Adrenal gland (tissue), 19 donors: ENCODE data around the gene SACS. TPM values are rescaled to one million over a fixed set of nuclear protein-coding genes. Genes with fewer than 3 reads are reported as not detected.

ENCODE experiments used
- DNase-seq, 7 donors: peaks; one replicate each; pipeline ENCODE4 v3.0.0-alpha.2; 2019 to 2020
- H3K27ac ChIP-seq, 5 donors: fragments of 200-600 bp; sonication (generic) in 4 of 5; 1 replicate in 3 of 5; 2 replicates in 2 of 5; pipeline versions ENCODE4 v1.5.1 to v1.8.0; 2016 to 2020; ENCODE audit warnings: mild to moderate bottlenecking in 1 of 5
- H3K27me3 ChIP-seq: fragments of 200-600 bp; 2 replicates; pipeline ENCODE4 v1.8.0; 2021
- H3K36me3 ChIP-seq, 2 donors: fragments of 200-600 bp; replicated peaks in 1 of 2; 1 replicate in 1 of 2; 2 replicates in 1 of 2; pipeline versions ENCODE4 v1.5.1 to v1.8.0; 2018 to 2022
- H3K4me1 ChIP-seq, 2 donors: fragments of 200-600 bp; replicated peaks in 1 of 2; 1 replicate in 1 of 2; 2 replicates in 1 of 2; pipeline versions ENCODE4 v1.5.1 to v1.8.0; 2018 to 2021
- H3K4me3 ChIP-seq, 4 donors: fragments of 200-600 bp; sonication (generic) in 3 of 4; one replicate each; pipeline ENCODE4 v1.5.1; 2016 to 2018
- H3K9me3 ChIP-seq, 3 donors: fragments of 200-600 bp; sonication (generic) in 1 of 3; replicated peaks in 1 of 3; 1 replicate in 2 of 3; 2 replicates in 1 of 3; pipeline versions ENCODE4 v1.5.1 to v1.8.0; 2016 to 2021
- POLR2A ChIP-seq, 2 donors: fragments of 450-650 bp; IDR thresholded peaks; one replicate each; pipeline ENCODE4 v1.6.1; 2017; ENCODE audit warnings: antibody characterized with exemption in 2 of 2, mild to moderate bottlenecking in 2 of 2, moderate library complexity in 1 of 2
- WGBS, 4 donors: extraction: QIAGEN DNeasy Blood & Tissue Kit in 2 of 4; methylation state at CpG; one replicate each; pipeline versions ENCODE4 v1.1.5 to v1.1.7; 2013 to 2017; 5-methylcytosine and 5-hydroxymethylcytosine counted together
- intact Hi-C, 2 donors: fragments of 100-400 bp; cut with DNase I; formaldehyde crosslinking; loops; one replicate each; pipeline versions ENCODE4 v1.14.1 to v1.15.0; 2022 to 2023
- long read RNA-seq, 10 donors: library from polyadenylated mRNA in 3 of 10; unstranded in 2 of 10; stranded (forward) in 1 of 10; transcript quantifications; one replicate each; pipeline ENCODE4 v2.0.0 and lab custom pipeline, GENCODE V29; 2021 to 2026
- polyA plus RNA-seq, 3 donors: library from polyadenylated mRNA; stranded (reverse); fragments of 200-250 nt in 2 of 3; fragments of 350-450 nt in 1 of 3; fragmentation: Illumina TruSeq in 1 of 3; extraction: RNeasy Lipid Tissue Mini Kit (QIAGEN cat#74804) in 1 of 3; gene quantifications; one replicate each; pipeline ENCODE4 v1.2.3, GENCODE V29; 2013 to 2014
- total RNA-seq, 9 donors: library from RNA; depleted of rRNA in 4 of 9; stranded (reverse); fragments of >200 nt in 4 of 9; fragments of 120-200 nt in 1 of 9; fragmentation: NEBNext Ultra II Directional in 1 of 9; extraction: Animal tissue kit (Norgen Biotek cat#: 25700) in 1 of 9; gene quantifications; one replicate each; pipeline versions ENCODE4 v1.1.0 to v1.2.4, GENCODE V29; 2013 to 2023
- TF ChIP-seq, protein P1 (sequence below), 6 experiments: fragments of 450-650 bp in 4 of 6; fragments of 200-600 bp in 2 of 6; sonication (generic) in 1 of 6; IDR thresholded peaks; 1 replicate in 5 of 6; 2 replicates in 1 of 6; pipeline versions ENCODE4 v1.5.1 to v1.8.0; 2016 to 2021; ENCODE audit warnings: antibody characterized with exemption in 6 of 6, mild to moderate bottlenecking in 2 of 6, moderate library complexity in 1 of 6
- donor health status: healthy with polysubstance abuse.
- donor health status: Bipolar disorder and iron deficiency.
- donor health status: DM: yes; HTN: yes; CAD: no.
- donor health status: DM: no; HTN: no; CAD: no.
- donor health status: DM: no; HTN: no; CAD: no.
- donor health status: DM: yes; HTN: yes; CAD: no.

The SACS gene, protein sequence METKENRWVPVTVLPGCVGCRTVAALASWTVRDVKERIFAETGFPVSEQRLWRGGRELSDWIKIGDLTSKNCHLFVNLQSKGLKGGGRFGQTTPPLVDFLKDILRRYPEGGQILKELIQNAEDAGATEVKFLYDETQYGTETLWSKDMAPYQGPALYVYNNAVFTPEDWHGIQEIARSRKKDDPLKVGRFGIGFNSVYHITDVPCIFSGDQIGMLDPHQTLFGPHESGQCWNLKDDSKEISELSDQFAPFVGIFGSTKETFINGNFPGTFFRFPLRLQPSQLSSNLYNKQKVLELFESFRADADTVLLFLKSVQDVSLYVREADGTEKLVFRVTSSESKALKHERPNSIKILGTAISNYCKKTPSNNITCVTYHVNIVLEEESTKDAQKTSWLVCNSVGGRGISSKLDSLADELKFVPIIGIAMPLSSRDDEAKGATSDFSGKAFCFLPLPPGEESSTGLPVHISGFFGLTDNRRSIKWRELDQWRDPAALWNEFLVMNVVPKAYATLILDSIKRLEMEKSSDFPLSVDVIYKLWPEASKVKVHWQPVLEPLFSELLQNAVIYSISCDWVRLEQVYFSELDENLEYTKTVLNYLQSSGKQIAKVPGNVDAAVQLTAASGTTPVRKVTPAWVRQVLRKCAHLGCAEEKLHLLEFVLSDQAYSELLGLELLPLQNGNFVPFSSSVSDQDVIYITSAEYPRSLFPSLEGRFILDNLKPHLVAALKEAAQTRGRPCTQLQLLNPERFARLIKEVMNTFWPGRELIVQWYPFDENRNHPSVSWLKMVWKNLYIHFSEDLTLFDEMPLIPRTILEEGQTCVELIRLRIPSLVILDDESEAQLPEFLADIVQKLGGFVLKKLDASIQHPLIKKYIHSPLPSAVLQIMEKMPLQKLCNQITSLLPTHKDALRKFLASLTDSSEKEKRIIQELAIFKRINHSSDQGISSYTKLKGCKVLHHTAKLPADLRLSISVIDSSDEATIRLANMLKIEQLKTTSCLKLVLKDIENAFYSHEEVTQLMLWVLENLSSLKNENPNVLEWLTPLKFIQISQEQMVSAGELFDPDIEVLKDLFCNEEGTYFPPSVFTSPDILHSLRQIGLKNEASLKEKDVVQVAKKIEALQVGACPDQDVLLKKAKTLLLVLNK (N-terminal part only)
- total RNA-seq (10 to 100 TPM in 3 of 9 donors, 1 to 10 TPM in 6; 5.9 to 41.6 (median 8.3) TPM), polyA plus RNA-seq (1 to 10 TPM; 5.6 to 7.6 (median 6.4) TPM)
- long read RNA-seq, donor 1, partial matches to known transcripts = 22 of 23 reads
- long read RNA-seq, donor 1, other reads (novel, unspliced or antisense) = 0 of 23 reads
- long read RNA-seq, donor 2 = 0 reads
- long read RNA-seq, donor 3, partial matches to known transcripts = 6 of 7 reads
- long read RNA-seq, donor 3, other reads (novel, unspliced or antisense) = 0 of 7 reads
- long read RNA-seq, donor 4, partial matches to known transcripts = 1 of 1 reads
- long read RNA-seq, donor 4, other reads (novel, unspliced or antisense) = 0 of 1 reads
- long read RNA-seq, donor 5, partial matches to known transcripts = 0 of 3 reads
- long read RNA-seq, donor 5, other reads (novel, unspliced or antisense) = 3 of 3 reads
- long read RNA-seq, donor 6, partial matches to known transcripts = 1 of 2 reads
- long read RNA-seq, donor 6, other reads (novel, unspliced or antisense) = 1 of 2 reads
- long read RNA-seq, donor 7 = 0 reads
- long read RNA-seq, donor 8, partial matches to known transcripts = 13 of 20 reads
- long read RNA-seq, donor 8, other reads (novel, unspliced or antisense) = 6 of 20 reads
- long read RNA-seq, donor 9 = 0 reads
- long read RNA-seq, donor 10, partial matches to known transcripts = 0 of 1 reads
- long read RNA-seq, donor 10, other reads (novel, unspliced or antisense) = 0 of 1 reads

DNA sequence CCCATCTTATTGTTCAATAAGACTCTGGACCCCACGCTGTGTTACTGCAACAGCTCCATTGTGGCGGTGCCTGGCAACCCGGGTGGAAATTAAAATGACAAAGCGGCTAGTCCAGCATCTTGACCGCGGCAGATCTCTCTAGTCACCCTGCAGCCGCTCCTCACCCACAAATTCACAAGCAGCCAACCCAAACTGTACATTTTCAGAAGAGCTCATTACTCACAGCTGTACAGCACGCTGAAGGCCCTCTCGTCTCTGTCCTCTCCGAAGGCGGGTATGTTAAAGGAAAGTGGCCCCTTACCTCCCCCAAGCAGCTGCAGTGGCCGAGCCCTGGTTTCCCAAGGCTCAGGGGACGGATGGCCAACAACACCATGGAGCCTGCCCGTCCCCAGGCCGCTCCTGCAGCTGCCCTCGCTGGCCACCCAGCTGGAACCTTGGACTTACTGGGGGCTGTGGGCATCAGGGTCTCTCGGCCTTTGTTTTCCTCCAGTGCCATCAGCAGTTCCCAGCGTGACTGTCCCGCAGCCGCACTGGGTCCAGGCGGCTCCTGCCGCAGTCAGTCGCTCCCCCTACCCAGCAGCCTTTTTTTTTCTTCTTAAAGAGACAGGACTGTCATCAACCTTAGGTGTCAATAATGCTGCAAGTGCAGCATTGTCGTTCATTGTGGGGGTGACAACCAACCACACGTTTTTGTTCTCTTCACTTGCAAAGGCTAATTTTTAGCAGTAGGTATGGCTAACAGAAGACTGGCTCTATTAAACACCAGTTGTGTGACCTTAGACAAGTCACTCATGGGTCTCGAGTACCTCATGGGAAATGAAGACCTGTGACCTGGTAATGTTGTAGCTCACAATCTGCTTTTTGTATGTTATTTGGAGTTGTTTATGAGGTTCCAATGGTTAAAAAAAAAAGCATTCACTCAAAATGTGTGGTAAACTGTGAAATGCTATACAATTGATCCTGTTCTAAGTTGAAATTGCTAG, at the start of gene SACS:
Gene SACS, minus strand, starts transcription at position 532 of the 983 bp plus-strand sequence. CDS start 22,463 bp downstream, outside the sequence.
- DNase-seq = peak in 4 of 7 donors; percentile 14 to 61 (median 20)
- Histone ChIP-seq H3K36me3 (no peaks in the 10 kb centered on the region), H3K27me3 (peaks cover 4% of the 10 kb centered on the region), H3K9me3 (no peaks in the 10 kb centered on the region), H3K4me3 (peak within 1 kb of the TSS in 1 of 4 donors; percentile 48), H3K27ac (peak within 1 kb of the TSS in 1 of 5 donors; percentile 10), H3K4me1 (peaks cover 0 to 4% of the 10 kb centered on the region in 2 donors)
- 7 to 8% (median 7%) methylated on average over 17 to 26 of the region's 26 CpGs for WGBS, 4 donors
- intact Hi-C loops = no loop called here
- TF ChIP-seq, protein P1, sequence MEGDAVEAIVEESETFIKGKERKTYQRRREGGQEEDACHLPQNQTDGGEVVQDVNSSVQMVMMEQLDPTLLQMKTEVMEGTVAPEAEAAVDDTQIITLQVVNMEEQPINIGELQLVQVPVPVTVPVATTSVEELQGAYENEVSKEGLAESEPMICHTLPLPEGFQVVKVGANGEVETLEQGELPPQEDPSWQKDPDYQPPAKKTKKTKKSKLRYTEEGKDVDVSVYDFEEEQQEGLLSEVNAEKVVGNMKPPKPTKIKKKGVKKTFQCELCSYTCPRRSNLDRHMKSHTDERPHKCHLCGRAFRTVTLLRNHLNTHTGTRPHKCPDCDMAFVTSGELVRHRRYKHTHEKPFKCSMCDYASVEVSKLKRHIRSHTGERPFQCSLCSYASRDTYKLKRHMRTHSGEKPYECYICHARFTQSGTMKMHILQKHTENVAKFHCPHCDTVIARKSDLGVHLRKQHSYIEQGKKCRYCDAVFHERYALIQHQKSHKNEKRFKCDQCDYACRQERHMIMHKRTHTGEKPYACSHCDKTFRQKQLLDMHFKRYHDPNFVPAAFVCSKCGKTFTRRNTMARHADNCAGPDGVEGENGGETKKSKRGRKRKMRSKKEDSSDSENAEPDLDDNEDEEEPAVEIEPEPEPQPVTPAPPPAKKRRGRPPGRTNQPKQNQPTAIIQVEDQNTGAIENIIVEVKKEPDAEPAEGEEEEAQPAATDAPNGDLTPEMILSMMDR (IDR thresholded peaks at IDR 0.05) = no peak
- peak in 1 of 2 donors; percentile 18 for TF ChIP-seq POLR2A (IDR thresholded peaks at IDR 0.05)

DNA sequence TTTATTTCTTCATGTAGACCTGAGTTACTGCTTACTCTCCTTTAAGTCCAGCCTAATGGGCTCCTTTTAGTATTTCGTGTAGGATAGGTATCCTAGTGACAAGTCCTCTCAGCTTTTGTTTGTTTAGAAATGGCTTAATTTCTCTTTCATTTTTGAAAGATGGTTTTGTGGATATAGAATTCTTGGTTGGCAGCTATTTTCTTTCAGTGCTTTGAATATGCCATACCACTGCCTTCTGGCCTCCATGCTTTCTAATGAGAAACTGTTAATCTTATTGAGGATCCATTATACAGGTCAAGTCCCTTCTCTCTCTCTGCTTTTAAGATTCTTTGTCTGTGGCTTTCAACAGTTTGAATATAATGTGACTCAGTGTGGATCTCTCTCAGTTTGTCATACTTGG, 46.8 kb upstream of the SACS start:
- no peaks in the 10 kb centered on the region for H3K4me1 ChIP-seq
- intact Hi-C loops = no loop called here
- no peaks in the 10 kb centered on the region for H3K27me3 ChIP-seq
- TF ChIP-seq, protein P1 (IDR thresholded peaks at IDR 0.05) = no peak
- no peak for TF ChIP-seq POLR2A (IDR thresholded peaks at IDR 0.05)
- WGBS, 4 donors = 53 to 71% (median 60%) methylated on average over 1 of the region's 1 CpG
- H3K27ac ChIP-seq = no peak overlapping the region
- peaks cover 0 to 14% (median 9%) of the 10 kb centered on the region in 3 donors for H3K9me3 ChIP-seq
- DNase-seq = no peak
- no peaks in the 10 kb centered on the region for H3K36me3 ChIP-seq
- H3K4me3 ChIP-seq = no peak overlapping the region

DNA sequence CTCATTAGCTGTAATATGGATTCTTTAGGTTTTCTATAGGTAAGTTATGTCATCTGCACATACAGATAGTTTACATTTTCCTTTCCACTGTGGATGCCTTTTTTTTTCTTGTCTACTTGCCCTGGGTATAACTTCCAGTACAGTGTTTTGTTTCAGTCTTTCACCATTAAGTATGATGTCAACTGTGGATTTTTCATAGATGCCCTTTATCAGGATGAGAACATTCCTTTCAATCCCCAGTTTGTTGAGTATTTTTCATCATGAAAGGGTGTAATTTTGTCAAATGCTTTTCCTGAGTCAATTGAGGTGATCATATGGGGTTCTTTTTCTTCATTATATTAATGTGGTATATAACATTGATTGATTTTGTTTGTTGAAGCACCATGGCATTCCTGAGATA, 43.6 kb upstream of the SACS start:
- no peak for DNase-seq
- Histone ChIP-seq H3K4me3 (no peak overlapping the region), H3K36me3 (no peaks in the 10 kb centered on the region), H3K27ac (no peak overlapping the region), H3K27me3 (no peaks in the 10 kb centered on the region), H3K9me3 (peaks cover 0 to 14% (median 9%) of the 10 kb centered on the region in 3 donors), H3K4me1 (no peaks in the 10 kb centered on the region)
- TF ChIP-seq, protein P1 (IDR thresholded peaks at IDR 0.05) = no peak
- no peak for TF ChIP-seq POLR2A (IDR thresholded peaks at IDR 0.05)
- intact Hi-C loops = no loop called here
